ENCODE measurements around the gene ITPR2.
"Not testable (repeated sequence)": the region's sequence is repeated elsewhere in the genome, so short reads cannot be mapped to it uniquely, and the experiment has no call there.

The ITPR2 gene

GRCh38 chr12:26524862-26525465, 308.0 kb downstream of the ITPR2 start:
- Histone ChIP-seq H3K27me3 (replicated peaks; ENCODE audit: control insufficient read depth, insufficient read depth, low read length) (no peaks in the 10 kb centered on the region), H3K36me3 (ENCODE audit: control insufficient read depth, insufficient read depth, low read length) (peaks cover 3% of the 10 kb centered on the region), H3K4me3 (replicated peaks; ENCODE audit: low read depth, low read length) (no peak overlapping the region)
- peak; percentile 7 for DNase-seq (ENCODE audit: extremely low read depth, insufficient read length)
- TF ChIP-seq CTCF (IDR thresholded peaks at IDR 0.05; ENCODE audit: insufficient read depth, low read length, poor library complexity, severe bottlenecking) = peak; percentile 77

GRCh38 chr12:26523708-26524150, 309.3 kb downstream of the ITPR2 start:
- Histone ChIP-seq H3K27me3 (replicated peaks; ENCODE audit: control insufficient read depth, insufficient read depth, low read length) (no peaks in the 10 kb centered on the region), H3K36me3 (ENCODE audit: control insufficient read depth, insufficient read depth, low read length) (peaks cover 3% of the 10 kb centered on the region), H3K4me3 (replicated peaks; ENCODE audit: low read depth, low read length) (no peak overlapping the region)
- TF ChIP-seq CTCF (IDR thresholded peaks at IDR 0.05; ENCODE audit: insufficient read depth, low read length, poor library complexity, severe bottlenecking) = no peak
- no peak for DNase-seq (ENCODE audit: extremely low read depth, insufficient read length)

- H3K4me3 ChIP-seq (replicated peaks; ENCODE audit: low read depth, low read length) = no peak overlapping the region
- no peaks in the 10 kb centered on the region for H3K27me3 ChIP-seq (replicated peaks; ENCODE audit: control insufficient read depth, insufficient read depth, low read length)
- H3K36me3 ChIP-seq (ENCODE audit: control insufficient read depth, insufficient read depth, low read length) = no peaks in the 10 kb centered on the region
- no peak for TF ChIP-seq CTCF (IDR thresholded peaks at IDR 0.05; ENCODE audit: insufficient read depth, low read length, poor library complexity, severe bottlenecking)
- DNase-seq (ENCODE audit: extremely low read depth, insufficient read length) = peak; percentile 34
These were observed 312.1 kb downstream of the ITPR2 start for GRCh38 chr12:26520869-26521268.

GRCh38 chr12:26520109-26520508, 312.9 kb downstream of the ITPR2 start:
- H3K36me3 ChIP-seq (ENCODE audit: control insufficient read depth, insufficient read depth, low read length) = no peaks in the 10 kb centered on the region
- no peak for TF ChIP-seq CTCF (IDR thresholded peaks at IDR 0.05; ENCODE audit: insufficient read depth, low read length, poor library complexity, severe bottlenecking)
- no peak overlapping the region for H3K4me3 ChIP-seq (replicated peaks; ENCODE audit: low read depth, low read length)
- no peaks in the 10 kb centered on the region for H3K27me3 ChIP-seq (replicated peaks; ENCODE audit: control insufficient read depth, insufficient read depth, low read length)
- DNase-seq (ENCODE audit: extremely low read depth, insufficient read length) = no peak

- no peak for DNase-seq (ENCODE audit: extremely low read depth, insufficient read length)
- no peaks in the 10 kb centered on the region for H3K27me3 ChIP-seq (replicated peaks; ENCODE audit: control insufficient read depth, insufficient read depth, low read length)
- no peaks in the 10 kb centered on the region for H3K36me3 ChIP-seq (ENCODE audit: control insufficient read depth, insufficient read depth, low read length)
- TF ChIP-seq CTCF (IDR thresholded peaks at IDR 0.05; ENCODE audit: insufficient read depth, low read length, poor library complexity, severe bottlenecking) = no peak
- no peak overlapping the region for H3K4me3 ChIP-seq (replicated peaks; ENCODE audit: low read depth, low read length)
These were observed 313.5 kb downstream of the ITPR2 start for GRCh38 chr12:26519462-26519861.

- peak; percentile 31 for DNase-seq (ENCODE audit: extremely low read depth, insufficient read length)
- not testable (repeated sequence) for H3K4me3 ChIP-seq (replicated peaks; ENCODE audit: low read depth, low read length); H3K27me3 ChIP-seq (replicated peaks; ENCODE audit: control insufficient read depth, insufficient read depth, low read length); H3K36me3 ChIP-seq (ENCODE audit: control insufficient read depth, insufficient read depth, low read length)
These were observed 315.7 kb downstream of the ITPR2 start for GRCh38 chr12:26517320-26517719.
